HepG2 (cell line): ENCODE data around the gene DOCK4.

ENCODE experiments used
- ZNF629 ChIP-seq: sonication (generic); formaldehyde crosslinking; conservative IDR thresholded peaks from 2 replicates; pipeline ENCODE4 v1.5.0; 2020; ENCODE audit warnings: missing genetic modification reagents
- TF ChIP-seq, protein P1 (sequence below): sonication (generic); formaldehyde crosslinking; IDR thresholded peaks from 2 replicates; pipeline ENCODE4 v1.5.0; 2020; ENCODE audit warnings: mild to moderate bottlenecking, missing genetic modification reagents, moderate library complexity

DNA sequence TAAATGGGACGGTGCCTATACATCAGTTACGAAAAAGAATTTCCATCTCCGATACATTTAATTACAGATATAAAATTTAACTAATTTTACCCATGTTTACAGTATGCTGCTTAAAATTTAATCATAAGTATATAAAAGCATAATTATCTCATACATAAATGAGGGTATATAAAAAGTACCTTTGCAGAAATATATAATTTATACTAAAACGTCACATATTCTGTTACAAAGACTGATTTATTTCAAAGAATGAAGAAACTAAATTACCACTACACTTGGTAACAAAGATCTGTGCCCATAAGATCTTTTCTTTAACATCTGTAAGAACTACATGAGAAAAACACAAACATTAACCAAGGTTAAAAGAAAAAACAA is 2.8 kb downstream of the DOCK4 start:
- TF ChIP-seq, protein P1, sequence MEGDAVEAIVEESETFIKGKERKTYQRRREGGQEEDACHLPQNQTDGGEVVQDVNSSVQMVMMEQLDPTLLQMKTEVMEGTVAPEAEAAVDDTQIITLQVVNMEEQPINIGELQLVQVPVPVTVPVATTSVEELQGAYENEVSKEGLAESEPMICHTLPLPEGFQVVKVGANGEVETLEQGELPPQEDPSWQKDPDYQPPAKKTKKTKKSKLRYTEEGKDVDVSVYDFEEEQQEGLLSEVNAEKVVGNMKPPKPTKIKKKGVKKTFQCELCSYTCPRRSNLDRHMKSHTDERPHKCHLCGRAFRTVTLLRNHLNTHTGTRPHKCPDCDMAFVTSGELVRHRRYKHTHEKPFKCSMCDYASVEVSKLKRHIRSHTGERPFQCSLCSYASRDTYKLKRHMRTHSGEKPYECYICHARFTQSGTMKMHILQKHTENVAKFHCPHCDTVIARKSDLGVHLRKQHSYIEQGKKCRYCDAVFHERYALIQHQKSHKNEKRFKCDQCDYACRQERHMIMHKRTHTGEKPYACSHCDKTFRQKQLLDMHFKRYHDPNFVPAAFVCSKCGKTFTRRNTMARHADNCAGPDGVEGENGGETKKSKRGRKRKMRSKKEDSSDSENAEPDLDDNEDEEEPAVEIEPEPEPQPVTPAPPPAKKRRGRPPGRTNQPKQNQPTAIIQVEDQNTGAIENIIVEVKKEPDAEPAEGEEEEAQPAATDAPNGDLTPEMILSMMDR (CRISPR knock-in tag), result no peak
- no peak for TF ChIP-seq ZNF629 (CRISPR knock-in tag)
